ENCODE data around the gene SCYGR6.

SCYGR6 gene, protein sequence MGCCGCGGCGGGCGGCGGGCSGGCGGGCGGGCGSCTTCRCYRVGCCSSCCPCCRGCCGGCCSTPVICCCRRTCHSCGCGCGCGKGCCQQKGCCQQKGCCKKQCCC

GRCh38 chr2:227724394-227725039 lies at the start of gene SCYGR6:
Gene SCYGR6 (minus strand): TSS chr2:227724757. CDS start chr2:227724757, 0 bp downstream.
- Histone ChIP-seq H3K4me3 (ENCODE audit: low read depth in 1 of 2, low read length in 1 of 2) (no peak within 1 kb of the TSS), H3K9me3 (no peaks in the 10 kb centered on the region), H3K27ac (no peak within 1 kb of the TSS), H3K36me3 (no peaks in the 10 kb centered on the region), H3K27me3 (peaks cover 6% of the 10 kb centered on the region), H3K4me1 (ENCODE audit: control insufficient read depth in 1 of 2, insufficient read depth in 1 of 2, low read depth in 1 of 2, low read length in 1 of 2) (peaks cover 5 to 7% of the 10 kb centered on the region in 2 experiments)
- TF ChIP-seq, protein P1, sequence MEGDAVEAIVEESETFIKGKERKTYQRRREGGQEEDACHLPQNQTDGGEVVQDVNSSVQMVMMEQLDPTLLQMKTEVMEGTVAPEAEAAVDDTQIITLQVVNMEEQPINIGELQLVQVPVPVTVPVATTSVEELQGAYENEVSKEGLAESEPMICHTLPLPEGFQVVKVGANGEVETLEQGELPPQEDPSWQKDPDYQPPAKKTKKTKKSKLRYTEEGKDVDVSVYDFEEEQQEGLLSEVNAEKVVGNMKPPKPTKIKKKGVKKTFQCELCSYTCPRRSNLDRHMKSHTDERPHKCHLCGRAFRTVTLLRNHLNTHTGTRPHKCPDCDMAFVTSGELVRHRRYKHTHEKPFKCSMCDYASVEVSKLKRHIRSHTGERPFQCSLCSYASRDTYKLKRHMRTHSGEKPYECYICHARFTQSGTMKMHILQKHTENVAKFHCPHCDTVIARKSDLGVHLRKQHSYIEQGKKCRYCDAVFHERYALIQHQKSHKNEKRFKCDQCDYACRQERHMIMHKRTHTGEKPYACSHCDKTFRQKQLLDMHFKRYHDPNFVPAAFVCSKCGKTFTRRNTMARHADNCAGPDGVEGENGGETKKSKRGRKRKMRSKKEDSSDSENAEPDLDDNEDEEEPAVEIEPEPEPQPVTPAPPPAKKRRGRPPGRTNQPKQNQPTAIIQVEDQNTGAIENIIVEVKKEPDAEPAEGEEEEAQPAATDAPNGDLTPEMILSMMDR (IDR thresholded peaks at IDR 0.05): no peak

DNA sequence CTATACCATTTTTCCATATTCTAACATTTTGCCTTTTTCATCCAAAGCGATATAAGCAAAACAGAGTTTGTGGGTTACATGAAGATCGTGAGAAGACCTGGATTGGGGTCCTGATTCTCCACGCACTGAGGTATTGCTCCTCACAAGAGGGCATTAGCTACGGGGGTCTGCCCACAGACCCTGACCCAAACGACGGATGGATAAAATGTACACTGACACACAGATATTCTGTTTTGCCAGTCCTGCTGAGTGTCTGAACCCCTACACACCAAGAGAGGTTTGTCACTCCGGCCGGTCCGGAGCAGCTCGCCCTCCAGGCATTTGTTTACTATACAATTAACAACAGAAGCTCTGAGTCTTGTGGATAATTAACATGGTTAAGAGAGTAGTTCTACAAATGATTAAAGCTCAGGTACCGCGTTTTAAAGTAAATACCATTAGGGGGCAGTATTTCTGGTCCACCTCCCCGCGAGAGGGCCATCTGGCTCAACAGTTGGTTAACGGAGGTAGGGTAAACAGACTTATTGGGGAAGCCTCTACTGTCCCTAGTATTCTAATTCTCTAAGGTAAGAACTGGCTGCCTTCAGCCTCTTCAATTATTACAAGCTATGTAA lies 49.6 kb upstream of the SCYGR6 start:
- H3K4me1 ChIP-seq (ENCODE audit: control insufficient read depth in 1 of 2, insufficient read depth in 1 of 2, low read depth in 1 of 2, low read length in 1 of 2): no peaks in the 10 kb centered on the region
- no peaks in the 10 kb centered on the region for H3K27me3 ChIP-seq
- no peak overlapping the region for H3K4me3 ChIP-seq (ENCODE audit: low read depth in 1 of 2, low read length in 1 of 2)
- H3K27ac ChIP-seq: no peak overlapping the region
- H3K9me3 ChIP-seq: no peaks in the 10 kb centered on the region
- TF ChIP-seq, protein P1 (IDR thresholded peaks at IDR 0.05): no peak
- H3K36me3 ChIP-seq: no peaks in the 10 kb centered on the region

DNA sequence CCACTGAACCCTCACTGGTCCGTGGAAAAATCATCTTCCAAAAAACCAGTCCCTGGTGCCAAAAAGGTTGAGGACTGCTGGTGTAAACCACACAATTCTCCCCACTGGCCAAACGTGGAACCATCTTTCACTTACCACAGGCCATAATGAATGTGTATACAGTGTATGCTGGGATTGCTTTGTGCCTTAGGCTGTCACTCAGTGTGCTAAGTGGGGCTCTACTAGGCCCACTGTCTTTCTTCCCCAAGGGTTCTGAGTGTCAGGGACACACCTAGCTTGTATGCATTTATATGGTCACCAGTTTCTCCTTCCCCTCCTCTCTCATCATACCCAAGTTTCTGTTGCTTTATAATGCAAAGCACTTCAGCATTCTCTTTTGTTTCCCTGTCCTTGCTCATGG lies 48.4 kb upstream of the SCYGR6 start:
- Histone ChIP-seq H3K4me1 (ENCODE audit: control insufficient read depth in 1 of 2, insufficient read depth in 1 of 2, low read depth in 1 of 2, low read length in 1 of 2) (no peaks in the 10 kb centered on the region), H3K27me3 (no peaks in the 10 kb centered on the region), H3K9me3 (no peaks in the 10 kb centered on the region), H3K27ac (no peak overlapping the region), H3K4me3 (ENCODE audit: low read depth in 1 of 2, low read length in 1 of 2) (no peak overlapping the region), H3K36me3 (no peaks in the 10 kb centered on the region)
- TF ChIP-seq, protein P1 (IDR thresholded peaks at IDR 0.05): no peak

- Histone ChIP-seq H3K4me3 (ENCODE audit: low read depth in 1 of 2, low read length in 1 of 2) (no peak overlapping the region), H3K4me1 (ENCODE audit: control insufficient read depth in 1 of 2, insufficient read depth in 1 of 2, low read depth in 1 of 2, low read length in 1 of 2) (no peaks in the 10 kb centered on the region), H3K27ac (no peak overlapping the region), H3K9me3 (no peaks in the 10 kb centered on the region), H3K27me3 (no peaks in the 10 kb centered on the region), H3K36me3 (no peaks in the 10 kb centered on the region)
- TF ChIP-seq, protein P1 (IDR thresholded peaks at IDR 0.05): no peak
These were observed 47.7 kb upstream of the SCYGR6 start for GRCh38 chr2:227772197-227772661.

- TF ChIP-seq, protein P1 (IDR thresholded peaks at IDR 0.05): no peak
- H3K9me3 ChIP-seq: no peaks in the 10 kb centered on the region
- H3K36me3 ChIP-seq: no peaks in the 10 kb centered on the region
- H3K4me1 ChIP-seq (ENCODE audit: control insufficient read depth in 1 of 2, insufficient read depth in 1 of 2, low read depth in 1 of 2, low read length in 1 of 2): no peaks in the 10 kb centered on the region
- H3K4me3 ChIP-seq (ENCODE audit: low read depth in 1 of 2, low read length in 1 of 2): no peak overlapping the region
- H3K27me3 ChIP-seq: no peaks in the 10 kb centered on the region
- no peak overlapping the region for H3K27ac ChIP-seq
These were observed 43.3 kb upstream of the SCYGR6 start for GRCh38 chr2:227767830-227768229.

Data from neutrophil (primary cell).